ENCODE results near the gene MRPL33. TPM values are rescaled to one million over a fixed set of nuclear protein-coding genes. Genes with fewer than 3 reads are reported as not detected.

Gene MRPL33
- total RNA-seq, 2 donors from 2014 or later: 99.5 to 118 TPM

GRCh38 chr2:27815860-27816438 is 44.4 kb downstream of the MRPL33 start:
- no peak for ATAC-seq (ENCODE audit: insufficient number of reproducible peaks, low FRiP score, low read depth)
- DNase-seq (ENCODE audit: low spot score): no peak
- no peaks in the 10 kb centered on the region for H3K4me1 ChIP-seq (ENCODE audit: control insufficient read depth in 1 of 2, low read depth in 2 of 2)
- H3K27ac ChIP-seq: no peak overlapping the region
- TF ChIP-seq CTCF (IDR thresholded peaks at IDR 0.05): no peak
- H3K9me3 ChIP-seq: no peaks in the 10 kb centered on the region
- H3K27me3 ChIP-seq (replicated peaks; ENCODE audit: insufficient read depth): no peaks in the 10 kb centered on the region
- no peaks in the 10 kb centered on the region for H3K36me3 ChIP-seq
- H3K4me3 ChIP-seq: no peak overlapping the region

- no peak for ATAC-seq (ENCODE audit: insufficient number of reproducible peaks, low FRiP score, low read depth)
- H3K27ac ChIP-seq: no peak overlapping the region
- no peak for TF ChIP-seq CTCF (IDR thresholded peaks at IDR 0.05)
- DNase-seq (ENCODE audit: low spot score): no peak
- H3K4me1 ChIP-seq (ENCODE audit: control insufficient read depth in 1 of 2, low read depth in 2 of 2): peaks cover 0 to 13% of the 10 kb centered on the region in 2 donors
- H3K9me3 ChIP-seq: no peaks in the 10 kb centered on the region
- H3K27me3 ChIP-seq (replicated peaks; ENCODE audit: insufficient read depth): no peaks in the 10 kb centered on the region
- H3K36me3 ChIP-seq: no peaks in the 10 kb centered on the region
- H3K4me3 ChIP-seq: no peak overlapping the region
Measured at GRCh38 chr2:27822049-27822448, 50.5 kb downstream of the MRPL33 start.

- Histone ChIP-seq H3K36me3 (no peaks in the 10 kb centered on the region), H3K27ac (peak overlapping the region; percentile 1 to 40), H3K9me3 (no peaks in the 10 kb centered on the region), H3K4me1 (ENCODE audit: control insufficient read depth in 1 of 2, low read depth in 2 of 2) (peaks cover 0 to 13% of the 10 kb centered on the region in 2 donors), H3K27me3 (replicated peaks; ENCODE audit: insufficient read depth) (no peaks in the 10 kb centered on the region), H3K4me3 (peak overlapping the region; percentile 59)
- no peak for TF ChIP-seq CTCF (IDR thresholded peaks at IDR 0.05)
- ATAC-seq (ENCODE audit: insufficient number of reproducible peaks, low FRiP score, low read depth) (peak; percentile 46), DNase-seq (ENCODE audit: low spot score) (no peak)
Measured at GRCh38 chr2:27823135-27823534, 51.6 kb downstream of the MRPL33 start.

GRCh38 chr2:27823569-27823968 is 52.0 kb downstream of the MRPL33 start:
- no peaks in the 10 kb centered on the region for H3K9me3 ChIP-seq
- H3K27me3 ChIP-seq (replicated peaks; ENCODE audit: insufficient read depth): no peaks in the 10 kb centered on the region
- H3K27ac ChIP-seq: peak overlapping the region; percentile 1 to 40
- no peaks in the 10 kb centered on the region for H3K36me3 ChIP-seq
- DNase-seq (ENCODE audit: low spot score) (no peak), ATAC-seq (ENCODE audit: insufficient number of reproducible peaks, low FRiP score, low read depth) (no peak)
- peak; percentile 58 for TF ChIP-seq CTCF (IDR thresholded peaks at IDR 0.05)
- peak overlapping the region; percentile 59 for H3K4me3 ChIP-seq
- H3K4me1 ChIP-seq (ENCODE audit: control insufficient read depth in 1 of 2, low read depth in 2 of 2): peaks cover 0 to 13% of the 10 kb centered on the region in 2 donors

- TF ChIP-seq CTCF (IDR thresholded peaks at IDR 0.05): no peak
- DNase-seq (ENCODE audit: low spot score) (no peak), ATAC-seq (ENCODE audit: insufficient number of reproducible peaks, low FRiP score, low read depth) (no peak)
- peaks cover 0 to 13% of the 10 kb centered on the region in 2 donors for H3K4me1 ChIP-seq (ENCODE audit: control insufficient read depth in 1 of 2, low read depth in 2 of 2)
- H3K36me3 ChIP-seq: no peaks in the 10 kb centered on the region
- no peaks in the 10 kb centered on the region for H3K9me3 ChIP-seq
- no peaks in the 10 kb centered on the region for H3K27me3 ChIP-seq (replicated peaks; ENCODE audit: insufficient read depth)
- no peak overlapping the region for H3K27ac ChIP-seq
- H3K4me3 ChIP-seq: no peak overlapping the region
Measured at GRCh38 chr2:27824401-27824800, 52.9 kb downstream of the MRPL33 start.
